Hematopoietic multipotent progenitor cell (in vitro differentiated cells): ENCODE data around the gene REC8. TPM values are rescaled to one million over a fixed set of nuclear protein-coding genes. Genes with fewer than 3 reads are reported as not detected.
"Not testable (repeated sequence)": the region's sequence is repeated elsewhere in the genome, so short reads cannot be mapped to it uniquely, and the experiment has no call there.

Source experiments
- DNase-seq, 3 donors: peaks; one replicate each; pipeline ENCODE4 v3.0.0-alpha.2; 2011 to 2015; ENCODE audit warnings: low read depth in 2 of 3, low spot score in 2 of 3
- total RNA-seq: library from RNA; depleted of rRNA; stranded (reverse); fragments of >200 nt; gene quantifications from one replicate; pipeline ENCODE4 v1.2.3, GENCODE V29; 2012

The REC8 gene
- total RNA-seq, 1 donor: 47.1 TPM

DNA sequence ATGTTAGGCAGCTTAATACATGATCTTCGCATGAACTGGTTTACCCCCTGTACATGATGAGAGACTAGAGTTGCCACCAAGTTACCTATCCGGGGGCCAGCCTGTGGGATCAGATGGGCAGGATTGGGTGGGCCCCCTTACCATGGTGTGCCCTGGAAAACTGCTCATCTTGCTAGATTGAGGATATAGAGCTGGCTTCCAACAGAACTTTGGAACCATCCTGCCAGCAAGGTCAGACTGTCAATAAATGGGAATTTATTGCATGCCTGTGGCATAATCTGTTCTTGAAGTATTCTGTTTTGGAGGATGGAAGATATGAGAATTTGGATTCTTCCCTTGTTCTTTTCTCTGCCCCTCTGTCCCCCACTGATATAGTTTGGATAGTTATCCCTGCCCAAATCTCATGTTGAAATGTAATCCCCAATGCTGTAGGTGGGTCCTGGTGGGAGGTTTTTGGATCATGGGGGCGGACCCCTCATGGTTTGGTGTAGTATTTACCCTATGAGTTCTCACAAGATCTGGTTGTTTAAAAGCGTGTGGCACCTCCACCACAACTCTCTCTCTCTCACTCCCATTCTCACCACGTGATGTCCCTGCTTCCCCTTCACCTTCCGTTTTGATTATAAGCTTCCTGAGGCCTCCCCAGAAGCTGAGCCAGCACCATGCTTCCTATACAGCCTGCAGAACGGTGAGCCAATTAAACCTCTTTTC lies 27.1 kb downstream of the REC8 start:
- no peak for DNase-seq

GRCh38 chr14:24202538-24202937 lies 30.7 kb downstream of the REC8 start:
- not testable (repeated sequence) for DNase-seq

DNA sequence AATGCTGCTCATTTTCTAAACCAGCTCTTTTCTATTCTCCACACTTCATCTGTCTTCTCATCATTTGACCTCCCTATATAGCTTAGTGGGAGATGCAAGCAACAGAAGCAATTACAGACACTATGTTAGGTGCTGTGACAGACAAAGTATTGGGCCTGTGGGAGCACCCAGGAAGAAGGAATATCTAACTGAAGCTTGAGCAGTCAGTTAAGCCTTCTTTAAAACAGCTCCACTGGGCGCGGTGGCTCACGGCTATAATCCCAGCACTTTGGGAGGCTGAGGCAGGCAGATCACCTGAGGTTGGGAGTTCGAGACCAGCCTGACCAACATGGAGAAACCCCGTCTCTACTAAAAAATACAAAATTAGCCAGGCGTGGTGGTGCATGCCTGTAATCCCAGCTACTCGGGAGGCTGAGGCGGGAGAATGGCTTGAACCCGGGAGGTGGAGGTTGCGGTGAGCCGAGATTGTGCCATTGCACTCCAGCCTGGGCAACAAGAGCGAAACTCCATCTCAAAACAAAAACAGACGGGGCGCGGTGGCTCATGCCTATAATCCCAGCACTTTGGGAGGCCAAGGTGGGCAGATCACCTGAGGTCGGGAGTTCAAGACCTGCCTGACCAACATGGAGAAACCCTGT lies 31.5 kb downstream of the REC8 start:
- not testable (repeated sequence) for DNase-seq

GRCh38 chr14:24204163-24205146 lies 32.6 kb downstream of the REC8 start:
- DNase-seq: no peak

GRCh38 chr14:24206260-24207103 lies 34.6 kb downstream of the REC8 start:
- DNase-seq: no peak

GRCh38 chr14:24207104-24207551 lies 35.2 kb downstream of the REC8 start:
- DNase-seq: no peak

DNA sequence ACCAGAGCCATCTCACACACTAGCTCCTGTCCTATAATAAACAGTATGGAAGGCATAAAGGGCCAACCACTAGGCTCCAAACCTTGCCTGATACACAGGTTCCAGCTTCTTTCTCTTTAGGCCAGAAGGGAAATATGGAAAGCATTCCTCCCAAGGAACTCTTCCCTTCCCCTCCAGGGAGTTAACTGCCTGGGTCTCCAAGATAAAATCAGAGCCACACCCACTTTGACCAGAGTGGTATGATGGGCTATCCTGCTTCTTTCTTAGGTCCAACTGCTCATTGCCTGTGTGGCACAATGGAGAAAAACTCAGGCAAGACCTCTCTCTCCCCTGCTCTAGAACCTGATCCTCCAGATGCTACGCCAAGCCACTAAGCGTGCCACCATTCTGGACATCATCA lies 35.7 kb downstream of the REC8 start:
- DNase-seq: no peak

- no peak for DNase-seq
These were observed 39.4 kb downstream of the REC8 start for GRCh38 chr14:24211311-24211710.

DNA sequence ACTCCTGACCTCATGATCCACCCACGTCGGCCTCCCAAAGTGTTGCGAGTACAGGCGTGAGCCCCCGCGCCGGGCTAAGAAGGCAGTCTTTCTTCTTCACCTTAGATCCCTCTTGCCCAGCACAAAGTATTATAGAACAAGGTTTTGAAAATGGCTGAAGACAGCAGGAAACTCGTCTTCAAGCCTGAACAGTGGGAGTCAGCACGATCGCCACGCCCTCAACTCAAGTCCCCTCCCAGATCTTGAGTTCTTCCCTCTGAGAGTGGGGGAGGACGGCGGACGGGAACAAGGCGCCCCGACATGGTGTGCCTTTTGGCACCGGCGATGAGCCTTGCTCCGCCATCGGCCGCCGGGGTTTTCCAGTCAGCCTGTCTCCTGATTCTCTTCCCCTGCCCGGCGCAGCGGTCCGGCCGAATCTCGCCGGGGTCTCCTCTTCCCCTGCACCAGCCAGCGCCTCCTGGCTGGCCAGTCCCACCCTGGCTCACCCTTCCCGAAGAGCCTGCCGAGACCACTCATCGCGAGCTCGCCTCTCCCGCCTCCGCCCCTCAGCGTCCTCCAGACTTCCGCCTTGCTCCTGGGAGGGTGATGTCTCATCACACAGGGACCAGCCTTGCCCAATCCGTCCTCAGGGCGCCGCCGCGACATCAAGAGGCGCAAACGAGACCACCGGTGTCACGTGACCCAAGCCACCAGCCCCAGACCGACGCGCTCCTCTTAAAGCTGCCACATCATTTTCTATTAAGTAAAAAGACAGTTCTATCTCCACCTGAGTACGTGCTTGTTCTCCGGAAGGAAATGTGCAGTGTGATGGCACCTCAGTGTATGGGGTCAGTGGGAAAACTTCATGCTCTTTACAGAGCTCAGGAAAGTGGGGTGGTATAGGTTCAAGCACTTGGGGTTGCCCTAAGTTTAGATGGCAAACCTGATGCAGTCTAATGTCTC lies 41.3 kb downstream of the REC8 start, which contains the start of gene CHMP4A:
TSS of gene CHMP4A (minus strand) at position 565 of the 942 bp plus-strand sequence. CDS start at position 516, 49 bp downstream.
- peak; percentile 86 to 99 (median 99) for DNase-seq

DNA sequence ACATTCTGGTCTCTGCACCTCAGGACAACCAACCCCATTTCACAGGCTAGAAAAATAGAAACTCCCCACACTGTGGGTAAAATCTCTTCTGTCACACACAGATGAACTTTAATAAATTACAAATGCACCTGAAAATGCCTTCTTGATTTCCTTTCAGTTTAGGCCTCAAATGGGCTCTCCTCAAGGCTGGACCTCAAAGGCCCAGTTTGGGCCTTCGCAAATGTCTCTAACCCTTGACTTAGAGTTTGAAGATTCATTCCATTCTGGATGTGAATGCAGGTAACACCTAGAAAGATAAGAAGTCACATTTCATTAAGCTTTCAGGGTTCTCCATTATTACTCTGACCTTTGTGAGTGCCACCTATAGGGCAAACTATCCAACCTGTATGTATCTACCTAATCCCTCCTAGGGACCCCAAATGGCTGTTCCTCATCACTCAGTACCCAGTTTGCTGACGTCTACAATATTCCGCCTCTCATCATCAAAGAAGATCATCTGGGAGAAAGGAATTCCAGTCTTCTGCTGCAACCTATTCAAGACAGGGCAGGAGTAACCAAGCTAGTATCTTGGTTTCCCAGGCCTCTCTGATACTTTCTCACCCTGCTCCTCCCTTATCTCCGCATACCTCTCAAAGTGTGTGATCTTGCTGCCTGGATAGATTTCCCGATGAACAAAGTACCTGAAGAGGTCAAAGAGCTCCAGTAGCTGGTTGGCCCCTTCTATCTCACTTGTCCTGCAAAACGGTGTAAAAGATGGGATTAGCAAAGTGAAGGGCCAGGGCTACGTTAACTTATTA lies 42.2 kb downstream of the REC8 start:
- no peak for DNase-seq

DNA sequence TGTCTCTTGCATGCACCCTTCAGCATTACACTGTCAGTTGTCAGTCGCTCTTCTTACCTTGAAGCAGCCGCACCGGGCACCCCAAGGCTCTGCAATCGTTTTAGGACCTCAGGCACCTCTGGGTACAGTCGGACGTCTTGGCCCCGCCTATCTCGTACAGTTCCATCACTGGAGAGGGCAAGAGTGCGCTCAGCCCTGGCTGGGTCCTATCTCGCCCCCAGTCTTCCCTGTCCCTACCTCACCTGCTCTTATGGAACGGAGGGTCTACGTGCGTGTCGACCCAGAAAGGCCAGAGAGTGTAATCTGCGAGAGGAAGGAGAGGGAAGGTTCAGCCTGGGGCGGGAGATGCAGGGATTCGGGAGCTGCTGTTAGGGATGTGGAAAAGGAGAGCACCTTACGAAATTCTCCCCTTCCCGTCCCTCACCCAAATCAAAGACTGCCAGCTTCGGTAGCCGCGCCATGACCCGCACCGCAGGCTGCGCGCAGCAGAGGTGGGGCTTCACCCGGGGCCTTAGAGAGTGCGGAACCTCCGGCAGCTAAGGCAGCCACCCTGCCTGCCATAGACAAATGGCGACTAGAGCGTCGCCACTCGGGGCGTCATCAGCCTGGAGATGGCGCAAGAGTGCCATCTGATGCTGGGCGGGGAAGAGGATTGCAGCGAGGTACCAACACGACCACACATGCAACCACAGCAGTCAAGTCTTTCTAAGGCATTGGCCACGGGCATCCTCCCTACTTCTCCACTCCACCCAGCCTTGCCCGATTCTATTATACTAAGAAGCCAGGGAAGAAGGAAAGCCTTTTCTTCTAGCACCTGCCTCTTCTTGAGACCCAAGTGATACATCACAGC lies 43.8 kb downstream of the REC8 start, which contains the start of gene MDP1:
TSS of gene MDP1 (minus strand) at position 572 of the 850 bp plus-strand sequence. CDS start at position 461, 111 bp downstream.
- peak; percentile 83 to 95 (median 92) for DNase-seq

GRCh38 chr14:24216345-24216699 lies 44.4 kb downstream of the REC8 start:
- no peak for DNase-seq

GRCh38 chr14:24216876-24217275 lies 45.0 kb downstream of the REC8 start:
- not testable (repeated sequence) for DNase-seq

DNA sequence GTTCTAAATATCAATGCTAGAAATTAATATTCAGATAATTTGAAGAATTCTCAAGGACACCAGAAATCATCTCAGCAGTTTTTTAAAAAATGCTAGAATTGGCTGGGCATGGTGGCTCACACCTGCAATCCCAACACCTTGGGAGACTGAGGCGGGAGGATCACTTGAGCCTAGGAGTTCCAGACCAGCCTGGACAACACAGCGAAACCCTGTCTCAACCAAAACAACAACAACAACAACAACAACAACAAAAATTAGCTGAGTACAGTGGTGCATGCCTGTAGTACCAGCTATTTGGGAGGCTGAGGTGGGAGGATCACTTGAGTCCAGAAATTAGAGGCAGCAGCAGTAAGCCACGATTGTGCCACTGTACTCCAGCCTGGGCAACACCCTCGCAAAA lies 47.2 kb downstream of the REC8 start:
- no peak for DNase-seq

- no peak for DNase-seq
These were observed 47.6 kb downstream of the REC8 start for GRCh38 chr14:24219521-24219920.

DNA sequence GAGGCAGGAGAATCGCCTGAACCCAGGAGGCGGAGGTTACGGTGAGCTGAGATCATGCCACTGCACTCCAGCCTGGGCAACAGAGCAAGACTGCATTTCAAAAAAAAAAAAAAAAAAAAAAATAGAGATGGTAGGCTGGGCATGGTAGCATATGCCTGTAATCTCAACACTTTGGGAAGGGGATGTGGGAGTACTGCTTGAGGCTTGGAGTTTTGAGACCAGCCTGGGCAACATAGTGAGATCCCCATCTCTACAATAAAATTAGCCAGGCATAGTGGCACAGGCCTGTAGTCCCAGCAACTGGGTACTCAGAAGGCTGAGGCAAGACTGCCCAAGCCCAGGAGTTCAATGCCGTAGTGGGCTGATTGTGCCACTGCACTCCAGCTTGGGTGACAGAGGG lies 51.1 kb downstream of the REC8 start:
- DNase-seq: not testable (repeated sequence)

- no peak for DNase-seq
These were observed 52.8 kb downstream of the REC8 start for GRCh38 chr14:24224618-24225071.
